Effector memory CD4-positive, alpha-beta T cell (primary cell): Measurements from ENCODE around the gene CD80.
"Not testable (repeated sequence)": the region's sequence is repeated elsewhere in the genome, so short reads cannot be mapped to it uniquely, and the experiment has no call there.

ENCODE experiments used
- DNase-seq, 3 donors: peaks; one replicate each; pipeline ENCODE4 v3.0.0-alpha.2; 2020
- H3K27ac ChIP-seq: 2 replicates; pipeline ENCODE4 v1.7.0; 2013; ENCODE audit warnings: mild to moderate bottlenecking, low read length, moderate library complexity; ENCODE audit not compliant: insufficient read depth, poor library complexity, severe bottlenecking
- H3K27me3 ChIP-seq: replicated peaks from 2 replicates; pipeline ENCODE4 v1.7.0; 2013; ENCODE audit warnings: mild to moderate bottlenecking, low read length; ENCODE audit not compliant: insufficient read depth, control insufficient read depth, poor library complexity, severe bottlenecking
- H3K36me3 ChIP-seq: 2 replicates; pipeline ENCODE4 v1.7.0; 2013; ENCODE audit warnings: mild to moderate bottlenecking, low read length, moderate library complexity; ENCODE audit not compliant: control insufficient read depth, insufficient read depth
- H3K4me1 ChIP-seq: 2 replicates; pipeline ENCODE4 v1.7.0; 2013; ENCODE audit warnings: low read length, mild to moderate bottlenecking; ENCODE audit not compliant: control insufficient read depth, insufficient read depth, poor library complexity, severe bottlenecking
- H3K4me3 ChIP-seq: 2 replicates; pipeline ENCODE4 v1.7.0; 2013; ENCODE audit warnings: low read length, low read depth, mild to moderate bottlenecking; ENCODE audit not compliant: insufficient read depth, poor library complexity, severe bottlenecking
- H3K9me3 ChIP-seq: 2 replicates; pipeline ENCODE4 v1.7.0; 2013; ENCODE audit warnings: mild to moderate bottlenecking, low read length, moderate library complexity; ENCODE audit not compliant: control insufficient read depth

Gene CD80

GRCh38 chr3:119596398-119596797, 37.0 kb upstream of the CD80 start:
- no peaks in the 10 kb centered on the region for H3K27me3 ChIP-seq
- H3K9me3 ChIP-seq: no peaks in the 10 kb centered on the region
- H3K36me3 ChIP-seq: no peaks in the 10 kb centered on the region
- DNase-seq: no peak
- H3K4me3 ChIP-seq: no peak overlapping the region
- no peak overlapping the region for H3K27ac ChIP-seq
- H3K4me1 ChIP-seq: peaks cover 3% of the 10 kb centered on the region

GRCh38 chr3:119595639-119596334, 36.4 kb upstream of the CD80 start:
- Histone ChIP-seq H3K27ac (no peak overlapping the region), H3K27me3 (no peaks in the 10 kb centered on the region), H3K36me3 (no peaks in the 10 kb centered on the region), H3K9me3 (no peaks in the 10 kb centered on the region), H3K4me1 (peaks cover under 1% of the 10 kb centered on the region), H3K4me3 (no peak overlapping the region)
- no peak for DNase-seq

- H3K4me3 ChIP-seq, DNase-seq, H3K27me3 ChIP-seq, H3K4me1 ChIP-seq, H3K27ac ChIP-seq, H3K36me3 ChIP-seq, H3K9me3 ChIP-seq: not testable (repeated sequence)
Observed at GRCh38 chr3:119594929-119595328, 35.5 kb upstream of the CD80 start.

DNA sequence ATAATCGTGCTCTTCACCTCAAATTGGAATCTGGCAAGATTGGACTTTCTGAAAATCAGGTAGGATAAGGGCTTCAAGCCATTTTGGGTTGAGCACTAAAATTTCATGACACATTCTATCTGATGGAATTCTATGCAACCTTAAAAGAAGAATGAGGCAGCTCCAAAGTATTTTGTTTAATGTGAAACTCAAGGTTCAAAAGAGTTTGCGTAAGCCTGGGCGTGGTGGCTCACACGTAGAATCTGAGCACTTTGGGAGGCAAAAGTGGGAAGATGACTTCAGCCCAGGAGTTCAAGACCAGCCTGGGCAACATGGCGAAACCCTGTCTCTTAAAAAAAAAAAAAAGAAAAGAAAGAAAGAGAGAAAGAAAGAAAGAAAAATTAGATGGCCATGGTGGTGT, 34.7 kb upstream of the CD80 start:
- Histone ChIP-seq H3K4me1 (no peaks in the 10 kb centered on the region), H3K27me3 (no peaks in the 10 kb centered on the region), H3K36me3 (no peaks in the 10 kb centered on the region), H3K9me3 (no peaks in the 10 kb centered on the region), H3K27ac (no peak overlapping the region), H3K4me3 (no peak overlapping the region)
- no peak for DNase-seq

GRCh38 chr3:119592861-119593260, 33.4 kb upstream of the CD80 start:
- Histone ChIP-seq H3K36me3 (no peaks in the 10 kb centered on the region), H3K9me3 (no peaks in the 10 kb centered on the region), H3K27ac (no peak overlapping the region), H3K4me1 (no peaks in the 10 kb centered on the region), H3K27me3 (no peaks in the 10 kb centered on the region), H3K4me3 (no peak overlapping the region)
- no peak for DNase-seq

DNA sequence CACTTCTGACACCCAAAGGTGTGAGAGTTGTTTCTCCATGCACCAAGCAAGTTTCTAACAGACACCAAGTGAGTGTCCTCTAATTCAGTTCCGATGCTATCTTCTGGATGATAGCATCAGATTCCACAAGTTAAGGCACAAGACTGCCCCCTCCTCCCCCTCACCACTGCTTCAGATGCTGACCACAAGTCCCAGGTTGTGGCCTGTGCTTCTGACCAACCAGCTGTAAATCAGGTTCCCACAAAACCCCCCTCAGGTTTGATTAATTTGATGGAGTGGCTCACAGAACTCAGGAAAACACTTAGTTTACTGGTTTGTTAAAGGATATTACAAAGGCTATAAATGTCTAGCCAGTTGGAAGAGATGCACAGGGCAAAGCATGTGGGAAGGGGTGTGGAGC, 31.3 kb upstream of the CD80 start:
- no peak for DNase-seq
- Histone ChIP-seq H3K9me3 (no peaks in the 10 kb centered on the region), H3K27me3 (no peaks in the 10 kb centered on the region), H3K27ac (no peak overlapping the region), H3K4me3 (no peak overlapping the region), H3K36me3 (no peaks in the 10 kb centered on the region), H3K4me1 (no peaks in the 10 kb centered on the region)

- Histone ChIP-seq H3K27ac (no peak overlapping the region), H3K4me1 (no peaks in the 10 kb centered on the region)
Observed at GRCh38 chr3:119589102-119589773, 29.8 kb upstream of the CD80 start.

GRCh38 chr3:119588112-119588511, 28.7 kb upstream of the CD80 start:
- H3K36me3 ChIP-seq: no peaks in the 10 kb centered on the region
- no peaks in the 10 kb centered on the region for H3K27me3 ChIP-seq
- no peak for DNase-seq
- no peak overlapping the region for H3K27ac ChIP-seq
- H3K4me3 ChIP-seq: no peak overlapping the region
- H3K4me1 ChIP-seq: no peaks in the 10 kb centered on the region
- H3K9me3 ChIP-seq: no peaks in the 10 kb centered on the region

More at GRCh38 chr3:119589102-119589773, 29.8 kb upstream of the CD80 start:
- H3K9me3 ChIP-seq: no peaks in the 10 kb centered on the region
- no peak overlapping the region for H3K4me3 ChIP-seq
- H3K36me3 ChIP-seq: no peaks in the 10 kb centered on the region
- no peaks in the 10 kb centered on the region for H3K27me3 ChIP-seq
- DNase-seq: no peak

- Histone ChIP-seq H3K36me3 (no peaks in the 10 kb centered on the region), H3K27me3 (no peaks in the 10 kb centered on the region), H3K9me3 (no peaks in the 10 kb centered on the region), H3K27ac (no peak overlapping the region), H3K4me1 (no peaks in the 10 kb centered on the region), H3K4me3 (no peak overlapping the region)
- DNase-seq: no peak
Observed at GRCh38 chr3:119586733-119587172, 27.3 kb upstream of the CD80 start.

DNA sequence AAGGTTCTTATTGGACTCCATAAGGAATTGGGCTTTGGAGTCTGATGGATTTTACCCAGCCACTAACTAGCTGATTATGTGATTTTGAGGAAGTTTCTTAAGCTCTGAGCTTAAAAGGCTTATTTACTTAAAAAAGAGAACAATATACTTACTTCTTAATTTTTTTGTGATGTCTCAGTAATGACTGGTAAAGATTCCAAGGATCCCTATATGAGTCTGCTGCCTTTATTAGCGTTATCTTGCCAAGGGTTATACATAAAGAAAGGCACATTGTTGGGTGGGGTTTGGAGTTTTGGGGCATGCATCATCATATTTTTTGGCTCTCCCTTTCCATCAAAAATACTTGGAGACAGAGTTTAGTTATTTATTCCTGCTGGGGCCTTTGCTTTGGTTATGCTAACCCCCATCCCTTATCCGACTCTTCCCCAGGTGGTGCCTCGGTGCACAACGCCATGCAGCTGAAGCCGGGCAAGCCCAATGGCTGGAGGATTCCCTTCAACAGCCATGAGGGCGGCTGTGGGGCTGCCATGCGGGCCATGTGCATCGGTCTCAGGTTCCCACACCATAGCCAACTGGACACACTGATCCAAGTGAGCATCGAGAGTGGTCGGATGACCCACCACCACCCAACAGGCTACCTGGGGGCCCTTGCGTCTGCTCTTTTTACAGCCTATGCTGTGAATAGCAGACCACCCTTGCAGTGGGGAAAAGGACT, 26.6 kb upstream of the CD80 start:
- no peak for DNase-seq
- no peaks in the 10 kb centered on the region for H3K36me3 ChIP-seq
- no peaks in the 10 kb centered on the region for H3K4me1 ChIP-seq
- H3K27me3 ChIP-seq: no peaks in the 10 kb centered on the region
- no peak overlapping the region for H3K27ac ChIP-seq
- H3K4me3 ChIP-seq: no peak overlapping the region
- no peaks in the 10 kb centered on the region for H3K9me3 ChIP-seq
